Ishikawa (cell line): ENCODE data around the gene STK38L.

Source experiments
- CEBPB ChIP-seq: IDR thresholded peaks from 2 replicates; pipeline ENCODE4 v1.6.1; 2012
- CREB1 ChIP-seq: IDR thresholded peaks from 2 replicates; pipeline ENCODE4 v1.6.1; 2012; ENCODE audit warnings: low read depth
- EGR1 ChIP-seq: IDR thresholded peaks from 2 replicates; pipeline ENCODE4 v1.6.1; 2012
- EP300 ChIP-seq: IDR thresholded peaks from 2 replicates; pipeline ENCODE4 v1.6.1; 2012; ENCODE audit warnings: borderline replicate concordance
- FOXM1 ChIP-seq: IDR thresholded peaks from 2 replicates; pipeline ENCODE4 v1.6.1; 2012; ENCODE audit warnings: low read depth, borderline replicate concordance
- NFIC ChIP-seq: IDR thresholded peaks from 2 replicates; pipeline ENCODE4 v1.6.1; 2012
- RAD21 ChIP-seq: IDR thresholded peaks from 2 replicates; pipeline ENCODE4 v1.6.1; 2012; ENCODE audit warnings: low read depth
- TAF1 ChIP-seq: IDR thresholded peaks from 2 replicates; pipeline ENCODE4 v1.6.1; 2012; ENCODE audit warnings: low read depth, mild to moderate bottlenecking
- TCF12 ChIP-seq: IDR thresholded peaks from 2 replicates; pipeline ENCODE4 v1.6.1; 2012; ENCODE audit warnings: low read depth
- TEAD4 ChIP-seq: IDR thresholded peaks from 2 replicates; pipeline ENCODE4 v1.6.1; 2012
- YY1 ChIP-seq: IDR thresholded peaks from 2 replicates; pipeline ENCODE4 v1.6.1; 2012; ENCODE audit warnings: low read depth
- ZBTB7A ChIP-seq: IDR thresholded peaks from 2 replicates; pipeline ENCODE4 v1.6.1; 2012; ENCODE audit warnings: low read depth
- TF ChIP-seq, protein P1 (sequence below): IDR thresholded peaks from 2 replicates; pipeline ENCODE4 v1.6.1; 2012
- TF ChIP-seq, protein P2 (sequence below): IDR thresholded peaks from 2 replicates; pipeline ENCODE4 v1.6.1; 2012
- TF ChIP-seq, protein P3 (sequence below): IDR thresholded peaks from 2 replicates; pipeline ENCODE4 v1.6.1; 2012; ENCODE audit warnings: low read depth, mild to moderate bottlenecking

The STK38L gene

DNA sequence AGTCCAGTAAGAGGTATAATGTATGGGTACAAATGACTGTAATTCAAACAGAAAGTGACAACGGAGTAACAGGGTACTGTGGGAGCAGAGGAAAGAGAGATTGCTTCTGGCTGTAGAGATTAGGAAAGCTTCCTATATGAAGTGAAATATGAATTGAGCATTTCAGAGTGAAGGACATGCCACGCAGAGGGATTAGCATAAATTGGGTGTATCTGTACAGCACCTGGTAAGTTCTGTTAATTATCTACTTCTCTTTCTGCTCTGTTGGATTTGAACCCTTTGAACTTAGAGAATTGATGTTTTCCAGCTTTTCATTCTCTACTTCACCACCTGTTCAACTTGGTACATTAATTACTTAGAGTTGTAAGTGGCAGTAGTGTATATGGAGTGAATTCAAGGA is 8.8 kb downstream of the STK38L start:
- no peak for TF ChIP-seq EGR1
- TF ChIP-seq TEAD4 = no peak
- no peak for TF ChIP-seq TCF12
- TF ChIP-seq, protein P1, sequence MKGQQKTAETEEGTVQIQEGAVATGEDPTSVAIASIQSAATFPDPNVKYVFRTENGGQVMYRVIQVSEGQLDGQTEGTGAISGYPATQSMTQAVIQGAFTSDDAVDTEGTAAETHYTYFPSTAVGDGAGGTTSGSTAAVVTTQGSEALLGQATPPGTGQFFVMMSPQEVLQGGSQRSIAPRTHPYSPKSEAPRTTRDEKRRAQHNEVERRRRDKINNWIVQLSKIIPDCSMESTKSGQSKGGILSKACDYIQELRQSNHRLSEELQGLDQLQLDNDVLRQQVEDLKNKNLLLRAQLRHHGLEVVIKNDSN = no peak
- TF ChIP-seq FOXM1 = no peak
- TF ChIP-seq TAF1 = no peak
- no peak for TF ChIP-seq EP300

DNA sequence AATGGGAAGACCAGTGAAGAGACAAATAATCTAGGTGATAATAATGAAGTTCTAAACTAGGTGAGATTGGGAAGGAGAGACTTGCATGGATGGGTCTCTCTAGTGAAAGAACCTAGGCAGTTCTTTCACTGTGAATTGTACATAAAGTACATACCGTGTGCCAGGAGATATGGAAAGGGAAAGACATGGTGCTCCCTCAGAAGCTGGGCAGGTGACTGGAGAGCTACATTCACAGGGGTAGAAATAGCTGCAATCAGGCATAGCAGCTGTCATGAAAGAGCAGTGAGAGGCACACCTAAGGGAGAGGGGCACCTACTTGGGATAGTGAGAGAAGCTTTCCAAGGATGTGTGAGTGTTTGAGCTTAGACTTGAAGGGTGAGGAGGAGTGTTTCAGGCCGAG is 9.3 kb downstream of the STK38L start:
- TF ChIP-seq, protein P1 = no peak
- no peak for TF ChIP-seq RAD21
- TF ChIP-seq EGR1 = no peak
- TF ChIP-seq YY1 = no peak
- no peak for TF ChIP-seq NFIC
- TF ChIP-seq, protein P2, sequence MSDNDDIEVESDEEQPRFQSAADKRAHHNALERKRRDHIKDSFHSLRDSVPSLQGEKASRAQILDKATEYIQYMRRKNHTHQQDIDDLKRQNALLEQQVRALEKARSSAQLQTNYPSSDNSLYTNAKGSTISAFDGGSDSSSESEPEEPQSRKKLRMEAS = no peak
- no peak for TF ChIP-seq EP300
- TF ChIP-seq FOXM1 = no peak
- TF ChIP-seq TAF1 = no peak
- TF ChIP-seq CEBPB = no peak
- no peak for TF ChIP-seq TEAD4
- no peak for TF ChIP-seq TCF12
- no peak for TF ChIP-seq CREB1
- TF ChIP-seq, protein P3, sequence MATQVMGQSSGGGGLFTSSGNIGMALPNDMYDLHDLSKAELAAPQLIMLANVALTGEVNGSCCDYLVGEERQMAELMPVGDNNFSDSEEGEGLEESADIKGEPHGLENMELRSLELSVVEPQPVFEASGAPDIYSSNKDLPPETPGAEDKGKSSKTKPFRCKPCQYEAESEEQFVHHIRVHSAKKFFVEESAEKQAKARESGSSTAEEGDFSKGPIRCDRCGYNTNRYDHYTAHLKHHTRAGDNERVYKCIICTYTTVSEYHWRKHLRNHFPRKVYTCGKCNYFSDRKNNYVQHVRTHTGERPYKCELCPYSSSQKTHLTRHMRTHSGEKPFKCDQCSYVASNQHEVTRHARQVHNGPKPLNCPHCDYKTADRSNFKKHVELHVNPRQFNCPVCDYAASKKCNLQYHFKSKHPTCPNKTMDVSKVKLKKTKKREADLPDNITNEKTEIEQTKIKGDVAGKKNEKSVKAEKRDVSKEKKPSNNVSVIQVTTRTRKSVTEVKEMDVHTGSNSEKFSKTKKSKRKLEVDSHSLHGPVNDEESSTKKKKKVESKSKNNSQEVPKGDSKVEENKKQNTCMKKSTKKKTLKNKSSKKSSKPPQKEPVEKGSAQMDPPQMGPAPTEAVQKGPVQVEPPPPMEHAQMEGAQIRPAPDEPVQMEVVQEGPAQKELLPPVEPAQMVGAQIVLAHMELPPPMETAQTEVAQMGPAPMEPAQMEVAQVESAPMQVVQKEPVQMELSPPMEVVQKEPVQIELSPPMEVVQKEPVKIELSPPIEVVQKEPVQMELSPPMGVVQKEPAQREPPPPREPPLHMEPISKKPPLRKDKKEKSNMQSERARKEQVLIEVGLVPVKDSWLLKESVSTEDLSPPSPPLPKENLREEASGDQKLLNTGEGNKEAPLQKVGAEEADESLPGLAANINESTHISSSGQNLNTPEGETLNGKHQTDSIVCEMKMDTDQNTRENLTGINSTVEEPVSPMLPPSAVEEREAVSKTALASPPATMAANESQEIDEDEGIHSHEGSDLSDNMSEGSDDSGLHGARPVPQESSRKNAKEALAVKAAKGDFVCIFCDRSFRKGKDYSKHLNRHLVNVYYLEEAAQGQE = no peak
- TF ChIP-seq ZBTB7A = no peak

DNA sequence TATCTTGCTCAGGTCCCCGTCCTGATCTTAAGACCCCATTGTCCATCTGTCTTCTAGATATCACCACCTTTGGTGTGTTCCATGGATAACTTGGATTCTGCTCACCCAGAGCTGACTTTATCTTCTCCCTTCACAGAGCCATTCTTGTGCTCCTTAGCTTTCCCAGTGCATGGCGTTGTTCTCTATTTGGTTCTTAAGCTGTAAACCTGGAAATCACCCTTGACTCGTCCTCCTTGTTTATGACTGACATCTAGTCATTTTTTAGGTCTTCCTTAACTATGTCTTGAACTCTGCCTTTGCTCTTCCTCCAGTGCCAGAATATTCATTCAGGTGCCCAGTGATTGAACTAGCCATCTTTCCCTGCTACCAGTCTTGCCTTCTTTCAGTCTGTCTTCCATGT is 11.7 kb downstream of the STK38L start:
- TF ChIP-seq, protein P2 = no peak
- TF ChIP-seq YY1 (no peak), CEBPB (no peak), TCF12 (no peak), TAF1 (no peak), TEAD4 (no peak), ZBTB7A (no peak), CREB1 (no peak)
- TF ChIP-seq, protein P1 = no peak
- TF ChIP-seq, protein P3 = no peak

DNA sequence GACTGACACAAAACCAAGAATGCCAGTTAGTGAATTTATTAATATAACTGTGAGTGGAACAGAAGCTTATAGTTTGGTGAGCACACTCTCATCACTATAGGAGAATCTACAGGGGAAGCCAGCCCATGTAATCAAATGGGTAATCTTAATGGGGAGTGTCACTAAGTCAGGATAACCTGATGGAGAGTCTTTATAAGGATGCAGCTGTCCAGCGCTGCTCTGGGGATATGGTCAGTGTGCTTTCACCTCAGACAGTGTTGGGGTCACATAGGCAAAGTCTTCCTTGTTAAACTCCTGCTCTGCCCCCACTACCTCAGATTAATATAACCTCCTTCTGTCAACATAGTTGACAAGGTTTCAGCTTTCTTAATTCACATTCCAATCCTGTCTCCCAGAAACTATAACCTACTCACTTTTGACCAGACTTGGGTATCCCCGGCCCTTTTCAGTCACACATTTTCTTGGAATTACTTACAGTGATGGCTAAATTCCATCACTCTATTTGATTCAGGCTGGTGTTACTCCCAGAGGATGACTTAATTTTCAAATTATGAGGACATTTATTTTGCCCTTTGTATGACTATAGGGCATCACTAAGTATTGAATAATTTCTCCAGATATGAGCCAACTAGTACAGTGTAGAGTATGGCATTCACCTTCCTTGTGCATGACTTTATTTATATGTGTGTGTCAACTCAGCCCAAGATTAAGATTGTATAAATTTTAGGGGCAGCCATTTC is 13.2 kb downstream of the STK38L start:
- TF ChIP-seq FOXM1 = no peak
- TF ChIP-seq TAF1 = no peak
- no peak for TF ChIP-seq CREB1
- no peak for TF ChIP-seq CEBPB
- TF ChIP-seq, protein P3 = no peak; the same call in 1 of the 2 replicates
- no peak for TF ChIP-seq TCF12
- TF ChIP-seq NFIC = no peak
- no peak for TF ChIP-seq EP300
- TF ChIP-seq ZBTB7A = no peak
- TF ChIP-seq, protein P2 = no peak
- no peak for TF ChIP-seq TEAD4
- no peak for TF ChIP-seq RAD21
